IPS-18a (cell line): ENCODE data around the gene AHCY.
"Not testable (repeated sequence)": the region's sequence is repeated elsewhere in the genome, so short reads cannot be mapped to it uniquely, and the experiment has no call there.

Experiments used
- H3K27ac ChIP-seq: one replicate; pipeline ENCODE4 v1.5.1; 2013; ENCODE audit warnings: low read length
- H3K27me3 ChIP-seq: one replicate; pipeline ENCODE4 v1.6.1; 2013; ENCODE audit warnings: mild to moderate bottlenecking, low read length; ENCODE audit not compliant: control insufficient read depth, insufficient read depth
- H3K36me3 ChIP-seq: one replicate; pipeline ENCODE4 v1.6.1; 2013; ENCODE audit warnings: low read depth, low read length; ENCODE audit not compliant: control insufficient read depth
- H3K4me1 ChIP-seq: one replicate; pipeline ENCODE4 v1.6.1; 2013; ENCODE audit warnings: low read depth, low read length; ENCODE audit not compliant: control insufficient read depth
- H3K4me3 ChIP-seq: one replicate; pipeline ENCODE4 v1.5.1; 2013; ENCODE audit warnings: low read length
- H3K9ac ChIP-seq: one replicate; pipeline ENCODE4 v1.6.1; 2013; ENCODE audit warnings: mild to moderate bottlenecking, low read length, moderate library complexity
- H3K9me3 ChIP-seq: one replicate; pipeline ENCODE4 v1.6.1; 2013; ENCODE audit warnings: low read depth, low read length; ENCODE audit not compliant: control insufficient read depth

AHCY gene

GRCh38 chr20:34290471-34290870 lies 12.7 kb downstream of the AHCY start:
- H3K27ac ChIP-seq = no peak overlapping the region
- peaks cover 90% of the 10 kb centered on the region for H3K36me3 ChIP-seq
- H3K4me1 ChIP-seq = no peaks in the 10 kb centered on the region
- no peaks in the 10 kb centered on the region for H3K27me3 ChIP-seq
- no peak overlapping the region for H3K4me3 ChIP-seq
- no peaks in the 10 kb centered on the region for H3K9me3 ChIP-seq
- H3K9ac ChIP-seq = no peak overlapping the region

- H3K27ac ChIP-seq, H3K4me1 ChIP-seq, H3K9me3 ChIP-seq, H3K27me3 ChIP-seq, H3K4me3 ChIP-seq, H3K9ac ChIP-seq: not testable (repeated sequence)
- H3K36me3 ChIP-seq = peaks cover 86% of the 10 kb centered on the region
Observed at GRCh38 chr20:34287500-34287899, 15.7 kb downstream of the AHCY start.

GRCh38 chr20:34285450-34285849 lies 17.7 kb downstream of the AHCY start:
- Histone ChIP-seq H3K9me3 (no peaks in the 10 kb centered on the region), H3K36me3 (peaks cover 85% of the 10 kb centered on the region), H3K27me3 (no peaks in the 10 kb centered on the region)

DNA sequence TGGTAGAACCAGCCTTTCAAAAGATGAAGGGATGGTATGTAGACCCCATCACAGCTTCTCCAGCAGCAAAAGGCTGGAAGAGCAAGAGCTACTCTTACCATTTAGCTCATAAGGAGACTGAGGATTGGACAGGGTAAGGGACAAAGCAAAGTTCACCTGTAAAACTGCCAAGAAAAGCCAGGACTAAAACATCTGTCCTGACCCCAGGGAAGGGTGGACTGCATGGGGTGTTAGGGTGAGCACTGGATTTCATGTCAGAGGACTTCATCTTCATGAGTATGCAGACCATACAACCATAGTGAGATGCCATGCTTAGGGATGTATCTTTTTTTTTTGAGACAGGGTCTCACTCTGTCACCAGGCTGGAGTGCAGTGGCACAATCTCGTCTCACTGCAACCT lies 19.3 kb downstream of the AHCY start:
- H3K27me3 ChIP-seq = no peaks in the 10 kb centered on the region
- no peak overlapping the region for H3K27ac ChIP-seq
- H3K9ac ChIP-seq = no peak overlapping the region
- H3K4me3 ChIP-seq = no peak overlapping the region
- no peaks in the 10 kb centered on the region for H3K4me1 ChIP-seq
- H3K9me3 ChIP-seq = no peaks in the 10 kb centered on the region
- peaks cover 87% of the 10 kb centered on the region for H3K36me3 ChIP-seq

More at GRCh38 chr20:34285450-34285849, 17.7 kb downstream of the AHCY start:
- Histone ChIP-seq H3K4me3 (no peak overlapping the region), H3K27ac (no peak overlapping the region), H3K4me1 (no peaks in the 10 kb centered on the region), H3K9ac (no peak overlapping the region)

DNA sequence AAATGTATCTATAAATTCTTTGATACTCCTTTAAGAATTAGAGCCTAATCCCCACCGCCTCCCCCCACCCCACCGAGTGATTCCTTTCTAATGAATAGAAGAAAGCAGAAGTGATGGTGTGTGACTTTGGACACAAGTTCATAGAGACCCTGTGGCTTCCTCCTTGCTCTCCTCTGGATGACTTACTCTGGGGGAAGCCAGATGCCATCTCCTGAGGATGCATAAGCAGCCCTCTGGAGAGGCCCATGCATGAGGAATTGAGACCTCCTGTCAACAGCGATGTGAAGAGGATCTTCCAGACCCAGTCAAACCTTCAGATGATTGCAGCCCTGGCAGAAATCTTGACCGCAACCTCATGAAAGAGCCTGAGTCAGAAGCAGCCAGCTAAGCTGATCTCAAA lies 21.1 kb downstream of the AHCY start:
- Histone ChIP-seq H3K27me3 (no peaks in the 10 kb centered on the region), H3K4me1 (no peaks in the 10 kb centered on the region), H3K9me3 (no peaks in the 10 kb centered on the region), H3K9ac (no peak overlapping the region), H3K4me3 (no peak overlapping the region), H3K27ac (no peak overlapping the region), H3K36me3 (peaks cover 86% of the 10 kb centered on the region)

- H3K4me3 ChIP-seq = no peak overlapping the region
- H3K9me3 ChIP-seq = no peaks in the 10 kb centered on the region
- no peaks in the 10 kb centered on the region for H3K4me1 ChIP-seq
- peaks cover 88% of the 10 kb centered on the region for H3K36me3 ChIP-seq
- H3K27ac ChIP-seq = no peak overlapping the region
- H3K27me3 ChIP-seq = no peaks in the 10 kb centered on the region
- H3K9ac ChIP-seq = no peak overlapping the region
Observed at GRCh38 chr20:34281177-34281576, 22.0 kb downstream of the AHCY start.

DNA sequence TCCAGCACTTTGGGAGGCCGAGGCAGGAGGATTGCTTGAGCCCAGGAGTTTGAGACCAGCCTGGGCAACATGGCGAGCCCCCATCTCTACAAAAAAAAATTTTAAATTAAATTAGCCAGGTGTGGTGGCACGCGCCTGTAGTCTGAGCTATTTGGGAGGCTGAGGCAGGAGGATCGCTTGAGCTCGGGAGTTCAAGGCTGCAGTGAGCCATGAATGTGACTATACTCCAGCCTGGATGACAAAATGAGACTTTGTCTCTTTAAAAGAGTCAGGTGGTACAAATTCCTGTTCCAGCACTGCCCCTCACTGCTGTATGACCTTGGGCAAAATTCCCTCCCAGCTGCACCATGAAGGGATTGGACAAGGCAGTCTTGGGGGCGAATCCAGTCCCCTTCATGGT lies 28.5 kb downstream of the AHCY start:
- Histone ChIP-seq H3K9ac (no peak overlapping the region), H3K4me3 (no peak overlapping the region), H3K9me3 (no peaks in the 10 kb centered on the region), H3K4me1 (no peaks in the 10 kb centered on the region), H3K27ac (no peak overlapping the region), H3K27me3 (no peaks in the 10 kb centered on the region), H3K36me3 (peaks cover 45% of the 10 kb centered on the region)

GRCh38 chr20:34271956-34272355 lies 31.2 kb downstream of the AHCY start:
- H3K36me3 ChIP-seq = peaks cover 24% of the 10 kb centered on the region
- H3K4me3 ChIP-seq = no peak overlapping the region

GRCh38 chr20:34269996-34270627 lies 33.0 kb downstream of the AHCY start:
- H3K36me3 ChIP-seq = peaks cover 7% of the 10 kb centered on the region
- no peaks in the 10 kb centered on the region for H3K4me1 ChIP-seq
- no peak overlapping the region for H3K9ac ChIP-seq
- H3K9me3 ChIP-seq = no peaks in the 10 kb centered on the region
- no peaks in the 10 kb centered on the region for H3K27me3 ChIP-seq
- no peak overlapping the region for H3K4me3 ChIP-seq
- no peak overlapping the region for H3K27ac ChIP-seq

More at GRCh38 chr20:34271956-34272355, 31.2 kb downstream of the AHCY start:
- Histone ChIP-seq H3K9me3 (no peaks in the 10 kb centered on the region), H3K27me3 (no peaks in the 10 kb centered on the region), H3K4me1 (no peaks in the 10 kb centered on the region), H3K9ac (no peak overlapping the region), H3K27ac (no peak overlapping the region)

DNA sequence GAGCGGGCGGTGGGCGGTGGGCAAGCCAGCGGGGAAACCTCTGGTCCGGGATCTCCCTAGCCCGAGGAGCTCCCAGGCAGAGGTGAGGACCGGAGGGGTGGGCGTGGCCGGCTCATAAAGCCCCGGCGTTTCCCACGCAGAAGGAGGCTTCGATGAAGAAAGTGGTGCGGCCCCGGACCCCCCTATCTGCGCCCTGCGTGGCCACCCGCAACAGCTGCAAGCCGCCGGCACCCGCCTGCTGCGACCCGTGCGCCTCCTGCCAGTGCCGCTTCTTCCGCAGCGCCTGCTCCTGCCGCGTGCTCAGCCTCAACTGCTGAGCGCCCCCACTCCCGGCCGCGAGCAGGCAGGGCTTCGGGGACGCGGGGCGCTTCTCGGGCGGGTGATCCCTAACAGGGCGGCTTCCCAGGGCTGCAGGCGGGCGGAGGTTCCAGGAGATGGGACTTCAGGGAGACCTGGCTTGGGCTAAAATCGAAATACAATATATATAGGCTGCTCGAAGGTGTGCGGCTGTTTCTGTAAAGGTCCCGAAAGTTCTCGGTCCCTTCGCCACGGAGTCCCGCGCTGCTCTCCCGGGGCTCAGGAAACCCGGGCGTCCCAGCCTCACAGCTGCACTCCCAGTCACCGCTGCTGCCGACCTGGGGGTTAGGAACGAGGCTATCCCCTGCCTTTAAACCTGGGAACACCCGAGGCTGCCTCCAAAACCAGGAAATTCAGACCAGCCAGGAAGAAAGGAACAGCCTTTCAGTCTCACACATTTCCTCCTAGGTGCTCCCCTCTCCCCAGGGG lies 34.1 kb downstream of the AHCY start:
- no peak overlapping the region for H3K4me3 ChIP-seq
- H3K27me3 ChIP-seq = no peaks in the 10 kb centered on the region
- peaks cover 4% of the 10 kb centered on the region for H3K36me3 ChIP-seq
- H3K9ac ChIP-seq = no peak overlapping the region
- no peaks in the 10 kb centered on the region for H3K4me1 ChIP-seq
- no peak overlapping the region for H3K27ac ChIP-seq
- H3K9me3 ChIP-seq = no peaks in the 10 kb centered on the region

GRCh38 chr20:34268145-34268544 lies 35.0 kb downstream of the AHCY start:
- Histone ChIP-seq H3K36me3 (no peaks in the 10 kb centered on the region), H3K27me3 (no peaks in the 10 kb centered on the region), H3K9ac (no peak overlapping the region), H3K4me3 (no peak overlapping the region), H3K27ac (no peak overlapping the region), H3K4me1 (no peaks in the 10 kb centered on the region), H3K9me3 (no peaks in the 10 kb centered on the region)

- no peaks in the 10 kb centered on the region for H3K4me1 ChIP-seq
- H3K27ac ChIP-seq = no peak overlapping the region
Observed at GRCh38 chr20:34264141-34264540, 39.0 kb downstream of the AHCY start.

More at GRCh38 chr20:34264141-34264540, 39.0 kb downstream of the AHCY start:
- Histone ChIP-seq H3K27me3 (no peaks in the 10 kb centered on the region), H3K36me3 (no peaks in the 10 kb centered on the region), H3K4me3 (no peak overlapping the region), H3K9ac (no peak overlapping the region), H3K9me3 (no peaks in the 10 kb centered on the region)
